Measurements from ENCODE around the gene CDYL.
A peak's percentile ranks its signal among the peaks of the same experiment; 100 is the strongest.

The CDYL gene

GRCh38 chr6:4774296-4774695, 1.9 kb upstream of the CDYL start:
- DNase-seq (ENCODE audit: low spot score): no peak
- no peak for FAIRE-seq

DNA sequence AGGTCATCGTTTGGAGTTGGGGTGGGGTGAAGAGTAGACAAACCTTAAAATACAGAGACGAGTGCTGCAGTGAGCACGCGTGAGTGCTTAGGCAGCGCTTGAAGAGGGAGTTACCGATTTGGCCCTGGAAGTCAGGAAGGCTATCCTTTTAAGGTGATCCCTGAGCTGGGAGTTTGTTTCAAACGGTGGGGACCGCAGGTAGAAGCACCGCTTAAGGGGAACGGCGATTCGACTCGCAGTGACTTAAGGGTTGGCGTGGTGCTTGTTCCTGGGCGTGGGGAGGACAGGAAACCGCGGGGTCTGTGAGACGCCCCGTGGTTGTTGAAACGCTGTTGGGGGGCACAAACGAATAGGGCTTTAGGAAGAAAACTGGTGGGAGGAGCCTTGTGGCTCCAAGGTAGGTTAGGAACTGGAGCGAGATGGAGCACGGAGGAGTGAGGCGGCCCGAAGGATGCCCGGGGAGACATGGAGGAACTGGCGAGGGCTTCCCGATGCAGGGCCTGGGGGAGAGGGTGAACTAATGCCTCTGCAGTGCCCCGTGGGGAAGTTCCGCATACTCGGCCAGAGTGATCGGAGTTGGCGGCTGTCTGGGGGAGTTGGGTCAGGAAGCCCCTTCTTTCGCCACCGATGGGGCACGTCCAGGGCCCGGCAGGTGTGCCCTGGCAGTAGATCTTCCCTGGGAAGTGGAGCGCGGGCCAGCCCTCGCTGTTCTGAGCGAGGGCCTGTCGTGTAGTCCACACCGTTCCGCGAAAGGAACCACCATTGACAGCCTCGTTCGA, 1.3 kb upstream of the CDYL start:
- FAIRE-seq (no peak), DNase-seq (ENCODE audit: low spot score) (no peak)

- FAIRE-seq (no peak), DNase-seq (ENCODE audit: low spot score) (peak; percentile 18)
These were observed 592 bp upstream of the CDYL start for GRCh38 chr6:4775494-4776130.

DNA sequence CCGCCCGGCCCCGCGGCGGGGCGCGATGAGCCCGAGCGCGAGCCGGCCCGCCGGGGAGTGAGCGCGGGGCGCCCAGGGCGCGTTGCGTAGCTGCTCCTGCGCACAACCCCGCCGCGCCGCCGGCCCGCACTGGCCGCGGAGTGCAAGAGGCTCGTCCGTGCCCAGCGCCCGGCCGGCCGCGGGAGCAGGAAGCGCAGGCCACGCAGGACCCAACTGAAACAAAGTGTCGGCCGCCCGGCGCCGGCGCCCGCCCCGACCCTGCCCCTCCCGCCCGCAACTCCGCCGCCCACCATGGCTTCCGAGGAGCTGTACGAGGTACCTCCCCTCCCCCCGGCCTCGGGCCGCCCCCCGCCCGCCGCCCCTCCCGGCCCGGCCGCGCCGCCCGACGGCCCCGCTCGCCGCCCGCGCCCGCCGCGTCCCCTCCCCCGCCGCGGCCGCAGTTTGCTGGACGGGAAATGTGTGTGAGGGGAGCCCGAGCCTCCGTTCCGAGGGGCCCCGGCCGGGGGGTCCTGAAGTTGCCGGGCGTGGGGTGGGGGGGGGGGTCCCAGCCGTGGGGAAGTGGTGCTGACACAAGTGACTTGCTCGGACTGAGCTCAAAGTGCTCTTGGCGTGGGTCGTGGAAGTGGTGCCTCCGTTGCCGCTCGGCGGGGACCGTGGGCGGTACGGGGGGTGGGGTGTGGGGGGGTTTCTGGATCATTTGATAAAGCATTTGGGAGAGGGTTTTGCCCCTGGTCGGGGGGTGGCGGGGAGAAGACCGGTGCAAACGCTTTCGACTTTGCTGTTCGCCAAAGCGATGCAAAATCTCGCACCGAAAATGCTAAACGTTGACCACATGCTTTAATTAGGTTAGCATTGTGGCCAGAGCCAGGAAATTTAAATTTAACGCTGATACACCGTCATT, 539 bp downstream of the CDYL start:
- DNase-seq (ENCODE audit: low spot score) (peak; percentile 10), FAIRE-seq (no peak)

DNA sequence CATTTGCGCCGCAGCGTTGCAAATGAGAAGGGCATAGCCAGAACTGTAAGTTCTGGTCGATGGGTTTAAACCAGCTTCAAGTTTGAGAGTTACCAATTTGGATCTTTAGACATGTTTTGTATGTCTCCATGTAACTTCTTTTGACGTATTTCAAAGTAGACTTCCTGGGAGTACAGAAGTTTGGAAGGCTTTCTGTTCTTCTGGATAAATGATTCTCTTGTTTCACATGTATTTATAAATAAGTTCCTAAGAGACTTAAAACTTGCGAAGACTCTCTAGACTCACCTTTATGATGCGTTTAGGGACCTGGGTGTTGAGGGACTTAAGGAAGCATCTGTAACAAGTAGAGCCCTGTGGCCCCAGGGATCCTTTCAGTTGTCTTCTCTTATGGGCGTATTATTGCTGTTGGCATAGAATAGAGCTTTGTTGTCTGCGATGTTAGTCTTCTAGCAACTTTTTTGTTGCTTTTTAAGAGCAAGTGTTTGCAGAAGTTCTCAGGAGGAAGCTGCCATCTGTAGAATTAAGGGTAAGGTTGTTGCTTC, 1.3 kb downstream of the CDYL start:
- FAIRE-seq (no peak), DNase-seq (ENCODE audit: low spot score) (no peak)

DNA sequence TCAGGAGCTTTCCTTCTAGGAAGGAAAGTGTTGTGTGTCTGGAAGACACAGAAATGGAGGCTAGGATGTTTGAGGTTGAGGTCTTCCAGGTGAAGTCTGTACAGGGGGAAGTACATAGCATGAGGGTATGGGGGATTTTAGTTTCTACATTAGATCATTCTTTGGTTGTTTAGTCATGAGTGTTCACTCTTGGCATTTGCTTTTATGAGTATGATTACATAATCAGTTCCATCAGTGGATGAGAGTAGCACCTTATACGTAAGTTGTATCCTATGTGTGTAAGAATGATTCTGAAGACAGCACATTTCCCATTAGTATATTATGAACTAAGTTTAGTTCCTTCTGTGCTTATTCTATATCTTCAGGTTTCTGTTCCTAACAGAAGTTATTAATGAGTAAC, 1.9 kb downstream of the CDYL start:
- DNase-seq (ENCODE audit: low spot score) (no peak), FAIRE-seq (no peak)

- FAIRE-seq (no peak), DNase-seq (ENCODE audit: low spot score) (no peak)
These were observed 4.2 kb downstream of the CDYL start for GRCh38 chr6:4780360-4780812.

GRCh38 chr6:4781426-4781825, 5.2 kb downstream of the CDYL start:
- FAIRE-seq: no peak
- DNase-seq (ENCODE audit: low spot score): no peak

DNA sequence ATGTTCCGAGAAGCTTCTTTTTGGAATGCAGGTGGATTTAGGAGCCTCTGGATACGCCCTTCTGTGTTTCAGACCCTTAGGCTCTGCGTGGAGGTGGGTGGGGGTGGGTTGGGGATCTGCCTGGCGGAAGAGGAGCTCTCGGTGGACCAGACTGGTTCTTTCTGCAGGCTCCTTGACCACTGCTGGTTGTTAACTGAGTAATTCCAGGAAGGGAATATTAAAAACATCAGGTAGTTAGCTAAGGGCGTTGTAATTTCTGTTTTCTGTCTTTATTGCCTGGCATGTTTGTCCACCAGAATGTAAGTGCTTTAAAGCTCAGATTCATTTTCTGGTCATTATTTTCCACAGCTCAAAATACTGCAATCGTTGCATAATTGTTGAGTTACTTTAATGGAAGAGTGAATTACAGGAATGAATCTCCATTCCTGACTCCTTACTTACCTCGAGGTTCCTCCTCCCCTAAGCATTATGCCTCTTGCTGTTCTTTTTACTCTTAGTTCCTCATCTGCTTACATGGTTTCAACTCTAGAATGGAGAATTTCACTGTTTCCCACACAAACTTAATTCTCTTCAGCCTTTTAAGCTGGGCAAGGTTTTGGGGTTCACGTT, 5.9 kb downstream of the CDYL start:
- FAIRE-seq (no peak), DNase-seq (ENCODE audit: low spot score) (no peak)

DNA sequence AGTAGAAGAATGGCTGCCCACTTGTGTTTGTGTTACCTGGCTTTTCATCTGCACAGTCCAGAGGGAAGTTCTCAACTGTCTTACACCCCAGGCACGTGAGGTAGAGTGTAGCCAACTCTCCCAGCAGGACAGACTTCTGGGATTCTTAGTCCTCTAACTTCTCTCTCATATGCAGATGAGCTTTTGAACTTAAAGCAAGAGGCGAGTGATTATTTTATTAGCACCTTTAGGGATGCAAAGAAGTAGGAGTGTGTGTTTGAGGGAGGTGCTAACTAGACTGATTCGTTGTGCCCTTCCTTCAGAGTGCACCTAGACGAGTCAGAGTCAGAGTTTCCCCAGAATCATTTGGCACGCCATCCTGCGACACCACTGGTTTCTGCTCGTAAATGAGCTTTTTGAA, 10.8 kb downstream of the CDYL start:
- DNase-seq (ENCODE audit: low spot score) (no peak), FAIRE-seq (no peak)

- no peak for FAIRE-seq
- DNase-seq (ENCODE audit: low spot score): no peak
These were observed 12.3 kb downstream of the CDYL start for GRCh38 chr6:4788482-4788881.

DNA sequence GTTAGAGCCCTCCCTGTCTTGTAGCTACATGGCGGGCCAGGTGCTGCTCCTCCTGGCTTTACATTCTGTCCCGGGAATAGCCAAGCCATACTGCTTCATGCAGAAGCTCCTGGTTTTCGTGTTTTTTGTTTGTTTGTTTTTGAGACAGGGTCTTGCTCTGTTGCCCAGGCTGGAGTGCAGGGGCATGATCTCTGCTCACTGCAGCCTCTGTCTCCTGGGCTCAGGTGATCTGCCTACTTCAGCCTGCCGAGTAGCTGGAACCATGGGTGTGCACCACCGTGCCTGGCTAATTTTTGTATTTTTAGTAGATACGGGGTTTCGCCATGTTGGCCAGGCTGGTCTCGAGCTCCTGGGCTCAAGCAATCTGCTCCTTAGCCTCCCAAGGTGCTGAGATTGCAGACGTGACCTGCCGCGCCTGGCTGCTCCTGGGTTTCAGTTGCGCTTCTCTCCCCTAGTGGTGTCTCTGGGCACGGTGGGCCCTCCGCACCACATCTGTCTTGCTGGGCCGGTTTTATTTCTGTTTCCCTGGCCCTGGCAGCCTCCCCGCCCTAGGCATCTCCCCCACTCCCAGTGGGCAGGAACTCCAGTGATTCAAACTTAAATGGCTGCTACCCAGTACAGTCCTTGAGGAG, 12.9 kb downstream of the CDYL start:
- no peak for DNase-seq (ENCODE audit: low spot score)
- FAIRE-seq: no peak

GRCh38 chr6:4790158-4790899, 14.1 kb downstream of the CDYL start:
- no peak for DNase-seq (ENCODE audit: low spot score)

GRCh38 chr6:4794140-4794707, 18.0 kb downstream of the CDYL start:
- FAIRE-seq (no peak), DNase-seq (ENCODE audit: low spot score) (no peak)

More at GRCh38 chr6:4790158-4790899, 14.1 kb downstream of the CDYL start:
- no peak for FAIRE-seq

DNA sequence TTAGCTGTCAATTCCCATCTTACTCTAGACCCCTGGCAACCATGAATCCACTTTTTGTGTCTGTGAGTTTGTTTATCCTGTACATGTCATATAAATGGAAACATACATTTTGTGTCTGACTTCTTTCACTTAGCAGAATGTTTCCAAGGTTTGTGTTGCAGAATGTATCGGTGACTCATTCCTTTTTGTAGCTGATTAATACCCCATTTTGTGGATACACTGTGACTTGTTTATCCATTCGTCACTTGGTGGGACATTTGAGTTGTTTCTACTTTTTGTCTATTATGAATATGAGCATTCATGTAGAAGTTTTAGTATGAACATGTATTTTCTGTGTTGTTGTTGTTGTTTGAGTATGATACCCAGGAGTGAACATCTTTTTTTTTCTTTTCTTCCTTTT, 21.4 kb downstream of the CDYL start:
- DNase-seq (ENCODE audit: low spot score): no peak
- no peak for FAIRE-seq

DNA sequence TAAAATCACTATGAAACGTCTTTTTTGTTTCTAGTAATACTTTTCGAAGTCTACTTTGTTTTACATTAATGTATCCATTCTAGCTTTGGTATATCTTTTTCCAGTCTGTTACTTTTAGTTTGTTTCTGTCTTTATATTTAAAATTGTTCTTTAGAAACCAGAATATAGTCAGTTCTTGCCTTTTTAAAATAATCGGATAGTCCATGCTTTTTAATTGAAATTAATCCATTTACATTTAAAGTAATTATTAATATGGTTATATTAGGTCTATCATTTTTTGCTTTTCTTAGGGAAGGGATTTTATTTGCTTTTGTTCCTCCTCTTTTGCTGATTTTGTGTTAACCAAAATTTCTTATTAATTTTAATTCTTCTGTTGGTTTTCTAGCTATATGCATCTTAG, 23.7 kb downstream of the CDYL start:
- no peak for DNase-seq (ENCODE audit: low spot score)
- FAIRE-seq: no peak

DNA sequence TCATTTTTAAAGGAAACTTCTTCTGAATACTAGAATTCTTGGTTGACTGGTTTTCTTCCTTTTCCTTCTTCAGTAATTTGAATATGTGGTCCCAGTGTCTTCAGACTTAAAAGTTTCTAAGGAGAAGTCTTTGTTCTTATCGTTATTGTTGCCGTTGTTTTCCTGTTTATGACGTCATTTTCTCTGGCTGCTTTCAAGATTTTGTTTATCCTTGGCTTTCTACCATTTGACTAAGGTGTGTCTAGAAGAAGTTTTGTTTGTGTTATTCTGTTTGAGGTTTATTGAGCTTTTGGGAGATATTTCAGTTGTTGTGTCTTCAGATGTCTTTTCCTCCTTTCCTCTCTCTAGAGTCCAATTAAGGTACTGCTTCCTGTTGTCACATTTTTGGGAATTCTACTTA, 24.5 kb downstream of the CDYL start:
- no peak for FAIRE-seq
- no peak for DNase-seq (ENCODE audit: low spot score)

DNA sequence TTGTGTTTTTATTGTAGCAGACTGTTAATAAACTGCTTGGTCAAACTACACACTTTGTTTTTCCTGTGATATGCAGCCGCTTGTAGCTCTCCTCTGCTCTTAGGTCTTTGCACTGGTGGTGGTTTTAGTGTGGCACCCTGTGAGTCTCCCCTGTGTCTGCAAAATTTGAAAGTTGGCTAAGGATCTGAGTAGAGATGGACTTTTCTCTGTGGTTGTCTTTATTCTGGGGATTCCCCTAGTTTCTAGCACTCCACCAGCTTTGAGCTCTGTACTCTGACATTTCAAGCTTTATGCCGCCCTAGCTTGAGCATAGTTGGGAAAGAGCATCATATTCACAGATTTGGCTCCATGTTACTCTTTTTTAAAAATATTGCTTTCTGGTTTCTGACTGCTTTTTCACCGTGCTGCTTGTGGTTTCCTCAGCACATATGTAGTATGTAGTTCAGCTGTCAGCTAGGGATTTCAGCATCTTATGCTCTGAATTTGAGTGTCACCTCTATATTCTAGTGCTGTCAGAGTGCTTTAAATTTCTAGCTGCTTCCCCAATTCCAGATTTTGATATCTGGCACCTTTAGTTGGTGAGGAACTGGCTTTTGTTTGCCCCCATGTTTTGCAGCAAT, 25.4 kb downstream of the CDYL start:
- no peak for DNase-seq (ENCODE audit: low spot score)
- no peak for FAIRE-seq

DNA sequence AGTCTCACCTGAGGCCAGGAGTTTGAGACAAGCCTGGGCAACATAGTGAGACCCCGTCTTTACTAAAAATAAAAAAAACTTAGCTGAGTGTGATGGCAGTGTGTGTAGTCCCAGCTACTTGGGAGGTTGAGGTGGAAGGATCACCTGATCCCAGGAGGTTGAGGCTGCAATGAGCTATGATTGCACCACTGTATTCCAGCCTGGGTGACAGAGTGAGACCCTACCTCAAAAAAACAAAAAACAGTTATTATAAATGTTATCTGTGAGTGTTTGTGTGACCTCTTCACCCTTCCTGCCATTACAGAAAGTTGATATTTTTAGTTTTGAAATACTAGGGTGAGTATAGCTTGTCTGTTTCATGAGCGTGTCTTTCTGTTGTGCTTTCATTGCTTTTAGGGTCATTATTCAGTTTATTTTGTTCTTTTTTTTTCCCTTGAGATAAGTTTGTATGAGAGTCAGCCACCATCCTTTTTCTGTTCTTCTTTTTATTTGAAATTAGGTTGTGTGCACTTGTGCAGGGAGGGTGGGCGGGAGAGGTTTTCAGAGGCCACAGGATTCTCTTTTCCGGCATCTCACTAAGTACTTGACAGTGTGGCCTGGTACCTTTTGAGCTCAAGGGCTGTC, 26.2 kb downstream of the CDYL start:
- FAIRE-seq: no peak
- DNase-seq (ENCODE audit: low spot score): no peak
